Upper lobe of left lung (tissue), 6 donors: ENCODE results near the gene IRF2BP1. TPM values are rescaled to one million over a fixed set of nuclear protein-coding genes. Genes with fewer than 3 reads are reported as not detected.

ENCODE experiments used
- ATAC-seq, 2 donors: fragments of 200-7000 bp; cut with Tn5 transposase; one replicate each; pipeline ENCODE4 v1.9.1; 2022; ENCODE audit warnings: mild to moderate bottlenecking in 2 of 2, moderate library complexity in 2 of 2; ENCODE audit not compliant: low FRiP score in 2 of 2
- DNase-seq, 2 donors: peaks; one replicate each; pipeline ENCODE4 v3.0.0-alpha.2; 2019 to 2020
- H3K27ac ChIP-seq, 4 donors: fragments of 200-600 bp; sonication (generic); one replicate each; pipeline ENCODE4 v1.5.1; 2016 to 2019
- H3K27me3 ChIP-seq, 4 donors: fragments of 200-600 bp; sonication (generic); one replicate each; pipeline ENCODE4 v1.5.1; 2017 to 2019
- H3K36me3 ChIP-seq, 4 donors: fragments of 200-600 bp; sonication (generic); one replicate each; pipeline ENCODE4 v1.5.1; 2016 to 2019
- H3K4me1 ChIP-seq, 4 donors: fragments of 200-600 bp; sonication (generic); one replicate each; pipeline ENCODE4 v1.5.1; 2018 to 2019
- H3K4me3 ChIP-seq, 4 donors: fragments of 200-600 bp; sonication (generic); one replicate each; pipeline ENCODE4 v1.5.1; 2017 to 2019; ENCODE audit warnings: mild to moderate bottlenecking in 2 of 4, moderate library complexity in 1 of 4
- H3K9me3 ChIP-seq, 4 donors: fragments of 200-600 bp; sonication (generic); one replicate each; pipeline ENCODE4 v1.5.1; 2018 to 2019
- EP300 ChIP-seq, 4 donors: sonication (generic); formaldehyde crosslinking; IDR thresholded peaks; one replicate each; pipeline ENCODE4 v1.5.1; 2017; ENCODE audit warnings: antibody characterized with exemption in 4 of 4, control low read depth in 2 of 4
- POLR2A ChIP-seq, 4 donors: fragments of 450-650 bp; IDR thresholded peaks; one replicate each; pipeline ENCODE4 v1.5.1; 2016 to 2017; ENCODE audit warnings: antibody characterized with exemption in 4 of 4, mild to moderate bottlenecking in 2 of 4
- POLR2AphosphoS5 ChIP-seq, 2 donors: sonication (generic); formaldehyde crosslinking; IDR thresholded peaks; one replicate each; pipeline ENCODE4 v1.5.1; 2017; ENCODE audit warnings: antibody characterized with exemption in 2 of 2
- WGBS, 2 donors: methylation state at CpG; one replicate each; pipeline ENCODE4 v1.1.5; 2017 to 2018; 5-methylcytosine and 5-hydroxymethylcytosine counted together
- total RNA-seq, 6 donors: library from RNA; depleted of rRNA in 4 of 6; stranded (reverse); fragments of >200 nt in 4 of 6; gene quantifications; one replicate each; pipeline versions ENCODE4 v1.1.0 to v1.2.1, GENCODE V29; 2016 to 2021
- TF ChIP-seq, protein P1 (sequence below), 6 experiments: fragments of 450-650 bp in 4 of 6; fragments of 200-600 bp in 2 of 6; sonication (generic) in 2 of 6; IDR thresholded peaks; one replicate each; pipeline ENCODE4 v1.5.1; 2016 to 2019; ENCODE audit warnings: antibody characterized with exemption in 6 of 6
- donor health status: DM: no; HTN: no; CAD: no; lungs with moderate emphysema.
- donor health status: DM: no; HTN: yes; CAD: no; lungs with severe emphysema.

The IRF2BP1 gene
- total RNA-seq, 6 donors from 2014 or later: 23.2 to 36.5 (median 30.5) TPM

DNA sequence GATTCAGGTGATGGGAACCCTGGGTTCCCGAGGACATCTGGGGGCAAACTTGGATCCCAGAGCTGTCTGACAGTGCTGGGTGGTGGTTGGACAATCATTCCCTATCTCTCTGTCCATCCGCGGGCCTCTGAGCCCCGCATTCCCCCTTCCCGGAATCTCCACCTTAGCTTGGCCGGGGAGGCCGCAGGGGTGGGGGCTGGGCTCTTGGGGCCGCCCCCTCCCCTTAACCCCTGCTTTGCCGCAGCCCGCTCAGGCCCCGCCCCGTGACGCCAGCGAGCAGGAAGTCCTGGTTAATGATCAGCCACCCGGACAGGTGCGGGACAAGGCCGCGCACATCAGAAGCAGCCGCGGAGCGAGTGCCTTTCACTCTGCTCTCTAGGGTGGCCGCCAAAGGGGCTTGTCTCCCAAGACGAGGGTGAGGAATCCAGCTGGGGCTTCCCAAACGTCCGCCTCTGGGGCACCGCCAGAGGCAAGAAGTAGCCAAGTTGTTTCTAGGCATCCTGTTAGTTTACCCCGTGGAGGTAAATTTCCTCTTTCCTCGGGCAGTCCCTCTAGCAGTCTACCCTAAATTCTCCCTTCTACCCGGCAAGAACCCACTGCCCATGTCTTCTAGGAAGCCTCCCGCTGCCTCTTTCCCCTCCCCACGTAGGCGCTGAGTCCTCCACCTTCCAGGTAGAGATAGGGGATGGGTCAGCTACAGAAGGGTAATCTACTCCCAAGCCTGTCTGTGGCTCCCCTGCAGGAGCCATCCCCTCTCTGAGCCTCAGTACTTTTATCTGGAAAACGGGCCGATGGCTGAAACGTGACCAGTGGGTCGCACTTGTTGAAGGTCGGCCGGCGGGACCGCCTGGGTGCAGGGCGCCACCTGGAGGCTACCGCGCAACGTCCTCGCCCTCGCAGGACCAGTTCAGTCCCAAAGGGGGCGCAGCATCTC is 3.0 kb downstream of the IRF2BP1 start:
- peak; percentile 90 to 95 for DNase-seq
- Histone ChIP-seq H3K4me3 (peak overlapping the region in 3 of 4 donors; percentile 14 to 33 (median 30)), H3K36me3 (peaks cover 0 to 12% (median 4%) of the 10 kb centered on the region in 4 donors), H3K9me3 (no peaks in the 10 kb centered on the region), H3K27ac (peak overlapping the region in 3 of 4 donors; percentile 48 to 54 (median 48)), H3K27me3 (no peaks in the 10 kb centered on the region), H3K4me1 (peaks cover 35 to 52% (median 42%) of the 10 kb centered on the region in 4 donors)
- peak; percentile 66 to 84 for ATAC-seq
- 23 to 27% methylated on average over 16 to 40 of the region's 47 CpGs for WGBS, 2 donors
- TF ChIP-seq EP300 (IDR thresholded peaks at IDR 0.05): no peak
- peak in 1 of 4 donors; percentile 41 for TF ChIP-seq POLR2A (IDR thresholded peaks at IDR 0.05)
- no peak for TF ChIP-seq POLR2AphosphoS5 (IDR thresholded peaks at IDR 0.05)
- TF ChIP-seq, protein P1, sequence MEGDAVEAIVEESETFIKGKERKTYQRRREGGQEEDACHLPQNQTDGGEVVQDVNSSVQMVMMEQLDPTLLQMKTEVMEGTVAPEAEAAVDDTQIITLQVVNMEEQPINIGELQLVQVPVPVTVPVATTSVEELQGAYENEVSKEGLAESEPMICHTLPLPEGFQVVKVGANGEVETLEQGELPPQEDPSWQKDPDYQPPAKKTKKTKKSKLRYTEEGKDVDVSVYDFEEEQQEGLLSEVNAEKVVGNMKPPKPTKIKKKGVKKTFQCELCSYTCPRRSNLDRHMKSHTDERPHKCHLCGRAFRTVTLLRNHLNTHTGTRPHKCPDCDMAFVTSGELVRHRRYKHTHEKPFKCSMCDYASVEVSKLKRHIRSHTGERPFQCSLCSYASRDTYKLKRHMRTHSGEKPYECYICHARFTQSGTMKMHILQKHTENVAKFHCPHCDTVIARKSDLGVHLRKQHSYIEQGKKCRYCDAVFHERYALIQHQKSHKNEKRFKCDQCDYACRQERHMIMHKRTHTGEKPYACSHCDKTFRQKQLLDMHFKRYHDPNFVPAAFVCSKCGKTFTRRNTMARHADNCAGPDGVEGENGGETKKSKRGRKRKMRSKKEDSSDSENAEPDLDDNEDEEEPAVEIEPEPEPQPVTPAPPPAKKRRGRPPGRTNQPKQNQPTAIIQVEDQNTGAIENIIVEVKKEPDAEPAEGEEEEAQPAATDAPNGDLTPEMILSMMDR (IDR thresholded peaks at IDR 0.05): peak; percentile 88 to 95 (median 91)

DNA sequence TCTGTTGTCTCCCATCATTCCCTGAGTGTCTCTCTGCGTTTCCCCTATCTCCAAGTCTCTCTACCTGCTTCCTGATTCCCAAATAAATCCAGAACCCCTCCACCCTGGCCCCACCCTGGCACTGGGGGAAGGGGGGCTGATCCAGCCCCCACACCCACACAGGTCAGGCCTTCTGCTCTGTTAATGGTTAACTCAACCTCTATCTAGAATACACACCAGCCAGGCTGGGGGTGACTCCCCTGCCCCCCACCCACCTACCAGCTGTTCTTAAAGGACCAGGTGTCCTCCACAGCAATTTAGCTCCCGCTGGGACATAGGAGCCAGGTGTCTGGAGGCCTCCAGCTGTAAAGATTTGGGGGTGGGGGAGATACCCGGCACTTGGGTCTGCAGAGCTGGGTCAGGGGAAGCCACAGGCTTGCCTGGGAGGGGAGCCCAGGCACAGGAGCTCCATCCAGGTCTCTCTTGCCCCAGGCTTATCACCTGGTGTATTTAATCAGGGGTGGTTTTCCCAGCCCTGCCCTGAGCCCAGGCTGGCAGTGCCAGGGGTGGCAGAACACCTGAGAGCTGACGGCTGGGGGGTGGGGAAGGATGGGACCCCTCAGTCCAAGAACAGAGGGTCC is 3.9 kb downstream of the IRF2BP1 start:
- peak overlapping the region in 3 of 4 donors; percentile 48 to 54 (median 48) for H3K27ac ChIP-seq
- DNase-seq (no peak), ATAC-seq (no peak)
- no peaks in the 10 kb centered on the region for H3K9me3 ChIP-seq
- peaks cover 31 to 51% (median 43%) of the 10 kb centered on the region in 4 donors for H3K4me1 ChIP-seq
- H3K4me3 ChIP-seq: peak overlapping the region in 2 of 4 donors; percentile 14 to 33
- TF ChIP-seq, protein P1 (IDR thresholded peaks at IDR 0.05): no peak
- no peak for TF ChIP-seq POLR2AphosphoS5 (IDR thresholded peaks at IDR 0.05)
- TF ChIP-seq EP300 (IDR thresholded peaks at IDR 0.05): no peak
- no peak for TF ChIP-seq POLR2A (IDR thresholded peaks at IDR 0.05)
- 62 to 74% methylated on average over 3 of the region's 4 CpGs for WGBS, 2 donors
- no peaks in the 10 kb centered on the region for H3K27me3 ChIP-seq
- peaks cover 0 to 12% (median 4%) of the 10 kb centered on the region in 4 donors for H3K36me3 ChIP-seq

DNA sequence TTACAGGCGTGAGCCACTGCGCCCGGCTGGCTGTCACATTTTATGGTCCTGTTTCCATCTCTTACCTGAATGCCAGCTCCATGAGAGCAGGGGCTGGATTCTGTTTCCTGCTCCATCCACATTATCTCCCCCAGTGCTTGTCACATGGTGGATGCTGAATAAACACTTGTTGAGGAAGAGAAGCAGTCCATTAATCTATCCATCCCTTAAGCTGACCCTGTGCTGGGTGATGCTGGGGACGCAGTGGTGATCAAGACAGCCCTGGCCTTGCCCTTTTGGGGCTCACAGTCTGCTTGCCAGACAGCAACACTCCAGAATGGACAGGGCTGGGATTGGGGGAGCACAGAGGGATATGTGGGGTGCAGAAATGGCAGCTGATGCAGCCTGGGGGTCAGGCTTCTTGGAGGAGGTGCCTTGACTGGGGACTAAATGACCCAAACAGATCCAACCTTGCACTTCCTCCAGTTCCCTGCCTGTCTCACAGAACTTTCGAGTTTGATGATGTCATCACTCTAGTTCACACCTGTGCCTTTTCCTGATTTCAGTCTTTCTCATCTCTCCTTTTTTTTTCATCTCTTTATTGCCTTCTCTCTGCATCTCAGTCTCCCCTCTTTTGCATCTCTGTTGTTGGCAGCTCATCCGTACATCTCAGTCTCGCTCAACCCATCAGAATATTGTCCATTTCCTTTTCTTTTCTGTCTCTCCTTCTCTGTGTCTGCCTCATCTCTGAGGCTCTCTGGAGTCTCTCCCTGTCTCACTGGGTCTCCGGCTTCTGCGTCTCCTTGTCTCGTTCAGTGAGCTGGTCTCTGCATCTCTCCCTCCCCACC is 4.6 kb downstream of the IRF2BP1 start:
- no peak for ATAC-seq
- 81 to 84% methylated on average over 10 of the region's 10 CpGs for WGBS, 2 donors
- DNase-seq: no peak
- TF ChIP-seq POLR2AphosphoS5 (IDR thresholded peaks at IDR 0.05) (no peak), POLR2A (IDR thresholded peaks at IDR 0.05) (no peak)
- TF ChIP-seq, protein P1 (IDR thresholded peaks at IDR 0.05): no peak
- Histone ChIP-seq H3K27ac (peak overlapping the region in 1 of 4 donors; percentile 48), H3K36me3 (peaks cover 0 to 12% (median 4%) of the 10 kb centered on the region in 4 donors), H3K9me3 (no peaks in the 10 kb centered on the region), H3K4me3 (no peak overlapping the region), H3K27me3 (peaks cover 0 to 4% (median 0%) of the 10 kb centered on the region in 4 donors), H3K4me1 (peaks cover 36 to 52% (median 47%) of the 10 kb centered on the region in 4 donors)

- WGBS, 2 donors: 89 to 100% methylated on average over 2 of the region's 2 CpGs
- Histone ChIP-seq H3K9me3 (no peaks in the 10 kb centered on the region), H3K36me3 (peaks cover 0 to 12% (median 4%) of the 10 kb centered on the region in 4 donors), H3K27me3 (peaks cover 0 to 4% (median 0%) of the 10 kb centered on the region in 4 donors), H3K4me1 (peaks cover 32 to 46% (median 42%) of the 10 kb centered on the region in 4 donors), H3K27ac (no peak overlapping the region), H3K4me3 (no peak overlapping the region)
- no peak for ATAC-seq
- TF ChIP-seq POLR2A (IDR thresholded peaks at IDR 0.05) (no peak), POLR2AphosphoS5 (IDR thresholded peaks at IDR 0.05) (no peak), EP300 (IDR thresholded peaks at IDR 0.05) (no peak)
- TF ChIP-seq, protein P1 (IDR thresholded peaks at IDR 0.05): no peak
- no peak for DNase-seq
Measured at GRCh38 chr19:45879971-45880370, 6.0 kb downstream of the IRF2BP1 start.
